Measurements from ENCODE around the gene FOXE1.
A peak's percentile ranks its signal among the peaks of the same experiment; 100 is the strongest.

The FOXE1 gene

GRCh38 chr9:97866848-97867247, 13.8 kb downstream of the FOXE1 start:
- DNase-seq = no peak

- no peak for DNase-seq
Observed at GRCh38 chr9:97868859-97869258, 15.8 kb downstream of the FOXE1 start.

- no peak for DNase-seq
Observed at GRCh38 chr9:97873425-97873824, 20.4 kb downstream of the FOXE1 start.

- DNase-seq = no peak
Observed at GRCh38 chr9:97873882-97874281, 20.9 kb downstream of the FOXE1 start.

- DNase-seq = no peak
Observed at GRCh38 chr9:97874624-97875023, 21.6 kb downstream of the FOXE1 start.

- no peak for DNase-seq
Observed at GRCh38 chr9:97875111-97875510, 22.1 kb downstream of the FOXE1 start.

GRCh38 chr9:97876061-97876460, 23.0 kb downstream of the FOXE1 start:
- no peak for DNase-seq

- DNase-seq = no peak
Observed at GRCh38 chr9:97880336-97880735, 27.3 kb downstream of the FOXE1 start.

- DNase-seq = no peak
Observed at GRCh38 chr9:97889941-97890887, 37.2 kb downstream of the FOXE1 start.

GRCh38 chr9:97891736-97892135, 38.7 kb downstream of the FOXE1 start:
- DNase-seq = no peak

GRCh38 chr9:97892421-97892820, 39.4 kb downstream of the FOXE1 start:
- DNase-seq = no peak

GRCh38 chr9:97895211-97895610, 42.2 kb downstream of the FOXE1 start:
- peak; percentile 22 for DNase-seq

- DNase-seq = peak; percentile 8
Observed at GRCh38 chr9:97895695-97896332, 42.8 kb downstream of the FOXE1 start.

- DNase-seq = peak; percentile 25
Observed at GRCh38 chr9:97900103-97900737, 47.2 kb downstream of the FOXE1 start.

- DNase-seq = peak; percentile 50
Observed at GRCh38 chr9:97900738-97901565, 47.9 kb downstream of the FOXE1 start.

- DNase-seq = no peak
Observed at GRCh38 chr9:97903177-97903576, 50.2 kb downstream of the FOXE1 start.

- no peak for DNase-seq
Observed at GRCh38 chr9:97904725-97905124, 51.7 kb downstream of the FOXE1 start.

- DNase-seq = no peak
Observed at GRCh38 chr9:97905228-97905627, 52.2 kb downstream of the FOXE1 start.

Measured in fibroblast of skin of scalp (primary cell).